ENCODE measurements around the gene ROBO1.

The ROBO1 gene

DNA sequence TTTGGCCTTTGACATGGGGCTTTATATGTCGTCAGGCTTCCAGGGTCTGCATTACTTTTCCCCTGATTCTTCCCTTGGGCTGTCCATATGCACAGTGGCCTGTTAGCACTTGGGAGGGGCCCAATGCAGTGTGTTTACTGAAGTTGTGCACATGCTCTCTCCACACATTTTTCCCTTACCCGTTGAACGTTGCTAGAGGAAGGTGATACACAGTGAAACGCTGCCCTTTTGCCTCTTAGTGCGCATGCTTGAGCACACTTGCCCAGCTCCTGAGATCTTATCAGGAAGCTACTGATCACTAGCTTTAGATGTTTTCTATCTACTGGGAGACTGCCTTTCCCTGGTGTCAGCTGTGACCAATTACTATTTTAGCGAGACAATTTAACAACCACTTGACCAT, 1198.0 kb downstream of the ROBO1 start:
- no peak for DNase-seq

- DNase-seq = no peak
Measured at GRCh38 chr3:78565712-78566111, 1202.1 kb downstream of the ROBO1 start.

GRCh38 chr3:78562328-78562727, 1205.5 kb downstream of the ROBO1 start:
- no peak for DNase-seq
